GM19395 (cell line): Measurements from ENCODE around the gene ZNF638.
"Not testable (repeated sequence)": the region's sequence is repeated elsewhere in the genome, so short reads cannot be mapped to it uniquely, and the experiment has no call there.

Experiments used
- ATAC-seq: cut with Tn5 transposase; IDR thresholded peaks from one replicate; pipeline ENCODE4 v1.9.1; 2021; ENCODE audit warnings: mild to moderate bottlenecking, moderate library complexity; ENCODE audit not compliant: unreplicated experiment

Gene ZNF638

DNA sequence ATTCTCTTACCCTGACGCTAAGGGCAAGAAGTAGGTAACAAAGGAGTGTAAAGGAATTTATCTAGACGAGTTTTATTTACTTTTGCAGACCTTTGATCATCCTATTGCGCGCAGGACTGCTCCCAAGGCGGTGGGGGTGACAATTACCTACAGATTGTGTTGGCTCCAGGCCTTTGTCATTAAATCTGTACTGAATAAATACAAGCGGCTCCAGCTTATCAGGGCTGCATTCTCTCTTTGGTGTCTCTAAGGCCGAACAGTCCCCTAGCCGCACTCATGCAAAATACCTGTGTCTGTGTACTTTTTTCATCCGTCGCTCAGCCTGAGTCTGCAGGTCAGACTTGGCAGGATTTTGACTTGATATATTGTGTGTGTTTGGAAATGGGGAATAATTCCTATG, 63.9 kb downstream of the ZNF638 start:
- ATAC-seq: no peak

- no peak for ATAC-seq
Observed at GRCh38 chr2:71402427-71402826, 70.8 kb downstream of the ZNF638 start.

DNA sequence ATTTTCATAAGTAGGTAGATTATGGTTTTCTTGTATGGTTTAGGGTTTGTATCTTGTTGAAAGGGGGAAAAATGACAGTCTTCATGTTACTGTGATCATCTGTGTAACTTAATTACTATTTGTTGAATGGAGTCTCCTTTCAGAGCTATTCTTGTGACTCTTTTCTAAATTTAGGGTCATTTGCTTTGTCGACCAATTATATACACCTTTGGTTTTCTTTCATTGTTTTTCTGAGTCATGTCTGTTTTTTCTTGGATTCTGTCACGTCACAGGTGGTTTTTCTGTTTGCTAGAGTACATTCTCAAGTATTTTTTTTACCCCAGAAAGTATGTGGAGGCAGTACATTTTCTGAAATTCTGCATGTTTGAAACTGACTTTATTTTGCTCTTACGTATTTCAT, 78.0 kb downstream of the ZNF638 start:
- no peak for ATAC-seq

DNA sequence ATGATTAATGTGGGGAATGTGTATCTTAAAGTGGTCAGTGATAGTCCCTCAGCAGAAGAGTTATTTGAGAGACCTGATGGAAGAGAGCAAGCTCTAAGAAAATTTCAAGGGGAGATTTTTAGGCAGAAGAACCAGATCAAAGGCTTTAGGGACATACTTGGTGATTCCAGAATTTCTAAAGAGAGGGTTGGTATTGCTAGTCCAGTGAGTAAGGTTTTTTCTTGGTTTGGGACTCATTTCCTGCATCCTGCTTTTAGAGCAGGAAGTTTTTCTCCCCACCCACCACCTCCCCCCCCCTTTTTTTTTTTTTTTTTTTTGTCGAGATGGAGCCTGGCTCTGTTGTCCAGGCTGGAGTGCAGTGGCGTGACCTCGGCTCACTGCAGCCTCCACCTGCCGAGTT, 79.1 kb downstream of the ZNF638 start:
- ATAC-seq: no peak

GRCh38 chr2:71416866-71417265, 85.3 kb downstream of the ZNF638 start:
- ATAC-seq: not testable (repeated sequence)

- ATAC-seq: no peak
Observed at GRCh38 chr2:71417300-71418202, 86.0 kb downstream of the ZNF638 start.

GRCh38 chr2:71419145-71419544, 87.6 kb downstream of the ZNF638 start:
- no peak for ATAC-seq

- ATAC-seq: no peak
Observed at GRCh38 chr2:71419976-71420375, 88.4 kb downstream of the ZNF638 start.

DNA sequence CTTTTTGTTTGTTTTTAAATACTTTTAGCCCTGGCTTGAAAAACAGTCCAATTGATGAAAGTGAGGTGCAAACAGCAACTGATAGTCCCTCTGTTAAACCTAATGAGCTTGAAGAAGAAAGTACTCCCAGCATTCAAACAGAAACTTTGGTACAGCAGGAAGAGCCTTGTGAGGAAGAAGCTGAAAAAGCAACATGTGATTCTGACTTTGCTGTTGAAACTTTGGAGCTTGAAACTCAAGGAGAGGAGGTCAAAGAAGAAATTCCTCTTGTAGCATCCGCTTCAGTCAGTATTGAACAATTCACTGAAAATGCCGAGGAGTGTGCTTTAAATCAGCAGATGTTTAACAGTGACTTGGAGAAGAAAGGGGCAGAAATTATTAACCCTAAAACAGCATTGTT, 91.2 kb downstream of the ZNF638 start:
- ATAC-seq: no peak

DNA sequence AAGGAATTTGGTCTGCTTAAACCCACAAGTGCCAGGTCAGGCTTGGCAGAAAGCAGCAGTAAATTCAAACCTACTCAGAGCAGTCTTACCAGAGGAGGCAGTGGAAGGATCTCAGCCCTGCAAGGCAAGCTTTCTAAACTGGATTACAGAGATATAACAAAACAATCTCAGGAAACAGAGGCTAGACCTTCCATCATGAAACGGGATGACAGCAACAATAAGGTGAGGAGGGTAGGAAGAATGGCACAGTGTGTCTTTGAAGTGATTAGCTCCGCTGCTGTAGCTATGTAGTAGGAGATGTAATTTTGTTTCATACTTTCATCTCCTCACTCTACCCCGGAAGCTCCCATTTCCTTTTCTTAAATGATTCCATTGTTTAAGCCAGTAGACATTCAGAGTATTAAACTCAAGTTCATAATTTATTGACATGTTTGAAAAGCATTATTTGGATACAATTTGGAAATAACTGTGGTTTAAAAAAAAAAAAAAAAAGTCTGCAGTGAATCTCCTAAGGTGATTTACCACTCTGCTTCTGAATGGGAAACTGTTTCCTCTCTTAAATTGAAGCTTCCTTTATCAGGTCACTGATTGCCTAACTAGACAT, 92.3 kb downstream of the ZNF638 start:
- ATAC-seq: no peak

DNA sequence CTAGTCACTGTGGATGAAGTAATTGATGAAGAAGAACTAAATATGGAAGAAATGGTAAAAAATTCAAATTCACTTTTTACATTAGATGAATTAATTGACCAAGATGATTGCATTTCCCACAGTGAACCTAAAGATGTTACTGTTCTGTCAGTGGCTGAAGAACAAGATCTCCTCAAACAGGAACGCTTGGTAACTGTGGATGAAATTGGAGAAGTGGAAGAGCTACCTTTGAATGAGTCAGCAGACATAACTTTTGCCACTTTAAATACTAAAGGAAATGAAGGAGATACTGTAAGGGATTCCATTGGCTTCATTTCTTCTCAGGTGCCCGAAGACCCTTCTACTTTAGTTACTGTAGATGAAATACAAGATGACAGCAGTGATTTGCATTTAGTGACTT, 95.1 kb downstream of the ZNF638 start:
- ATAC-seq: no peak

DNA sequence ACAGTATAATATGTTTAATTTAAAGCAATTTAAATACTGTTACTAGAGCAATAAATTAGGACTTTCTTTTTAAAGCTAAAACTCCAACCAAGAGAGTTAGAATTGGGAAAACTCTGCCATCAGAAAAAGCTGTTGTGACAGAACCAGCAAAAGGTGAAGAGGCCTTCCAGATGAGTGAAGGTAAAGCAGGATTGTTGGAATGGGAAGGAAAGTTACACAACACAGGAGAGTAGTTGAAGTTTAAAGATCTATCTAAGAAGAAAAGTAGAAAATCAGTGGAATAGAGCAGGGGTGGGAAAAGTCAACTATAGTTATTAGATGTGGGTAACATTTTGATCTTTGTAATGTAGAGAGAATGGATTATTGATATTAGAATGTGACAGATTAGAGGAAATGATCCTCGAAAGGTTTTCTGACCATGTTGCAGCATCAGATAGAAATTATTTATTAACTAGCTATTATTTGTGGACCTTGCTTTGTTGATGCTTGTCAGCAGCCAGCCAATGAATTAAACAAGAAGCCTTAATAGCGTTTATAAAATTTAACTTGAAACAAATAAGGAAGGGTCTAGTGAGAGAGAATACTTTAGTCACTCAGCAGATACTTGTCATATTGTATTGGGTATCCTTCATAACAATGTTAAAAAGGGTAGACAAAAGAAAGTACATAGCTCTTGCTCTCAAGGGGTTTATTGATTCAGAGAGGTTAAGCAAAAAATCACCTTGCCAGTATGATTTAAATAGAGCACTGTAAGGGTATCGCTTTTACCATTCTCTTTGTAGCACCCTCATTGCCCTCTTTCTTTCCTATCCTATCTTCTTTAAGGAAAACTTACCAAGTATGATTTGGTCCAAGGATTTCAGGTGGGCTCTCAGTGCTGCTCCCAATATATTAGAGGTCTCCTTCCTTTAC, 97.1 kb downstream of the ZNF638 start:
- ATAC-seq: no peak

DNA sequence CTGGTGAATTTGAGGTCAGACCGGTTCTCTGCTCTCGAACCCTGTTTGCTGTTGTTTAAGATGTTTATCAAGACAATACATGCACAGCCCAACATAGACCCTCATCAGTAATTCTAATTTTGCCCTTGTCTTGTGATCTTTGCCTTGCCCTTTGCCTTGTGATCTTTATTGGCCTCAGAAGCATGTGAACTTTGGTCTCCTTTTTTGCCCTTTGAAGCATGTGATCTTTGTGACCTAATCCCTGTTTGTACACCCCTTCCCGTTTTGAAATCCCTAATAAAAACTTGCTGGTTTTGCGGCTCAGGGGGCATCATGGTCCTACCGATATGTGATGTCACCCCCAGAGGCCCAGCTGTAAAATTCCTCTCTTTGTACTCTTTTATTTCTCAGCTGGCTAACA, 113.6 kb downstream of the ZNF638 start:
- ATAC-seq: not testable (repeated sequence)

DNA sequence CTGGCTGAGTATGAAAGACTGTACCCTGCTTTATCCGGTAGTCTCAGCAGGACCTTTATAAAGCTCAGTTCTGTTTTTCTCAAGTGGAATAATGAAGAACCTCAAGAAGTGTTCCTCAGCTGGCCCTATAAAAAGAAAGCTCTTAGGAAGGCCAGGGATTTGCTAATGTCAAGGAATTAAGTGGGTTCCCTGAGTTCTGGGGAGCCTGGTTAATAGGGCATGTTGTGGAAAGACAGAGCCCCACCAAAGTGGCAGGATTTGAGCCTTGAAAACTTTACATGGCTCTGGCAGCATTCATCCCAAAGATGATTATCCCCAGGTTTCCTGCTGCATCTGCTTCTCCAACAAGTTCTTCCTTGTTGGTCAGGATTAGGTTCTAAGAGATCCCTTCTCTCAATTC, 114.9 kb downstream of the ZNF638 start:
- ATAC-seq: no peak

GRCh38 chr2:71449343-71449742, 117.8 kb downstream of the ZNF638 start:
- ATAC-seq: no peak

- ATAC-seq: no peak
Observed at GRCh38 chr2:71451705-71452104, 120.1 kb downstream of the ZNF638 start.

GRCh38 chr2:71452565-71452964, 121.0 kb downstream of the ZNF638 start:
- no peak for ATAC-seq

GRCh38 chr2:71453404-71454220, 122.0 kb downstream of the ZNF638 start, which contains the start of gene DYSF:
DYSF (plus strand) TSS chr2:71453561.
- ATAC-seq: no peak

- no peak for ATAC-seq
Observed at GRCh38 chr2:71454221-71455010, 122.8 kb downstream of the ZNF638 start.
